IMR-90 (cell line): ENCODE measurements around the gene MCF2L.

ENCODE experiments used
- CEBPB ChIP-seq: IDR thresholded peaks from 2 replicates; pipeline ENCODE4 v1.6.1; 2012; ENCODE audit warnings: low read depth, low read length, improper control_type of control experiment
- CHD1 ChIP-seq: IDR thresholded peaks from 2 replicates; pipeline ENCODE4 v1.6.1; 2012; ENCODE audit warnings: low read depth, low read length, improper control_type of control experiment
- CTCF ChIP-seq: conservative IDR thresholded peaks from 2 replicates; pipeline ENCODE4 v1.5.1; 2012; ENCODE audit warnings: mild to moderate bottlenecking, low read depth, low read length, improper control_type of control experiment
- MAZ ChIP-seq: IDR thresholded peaks from 2 replicates; pipeline ENCODE4 v1.6.1; 2012; ENCODE audit warnings: low read depth, mild to moderate bottlenecking, low read length, improper control_type of control experiment, moderate library complexity, borderline replicate concordance
- MXI1 ChIP-seq: IDR thresholded peaks from 2 replicates; pipeline ENCODE4 v1.6.1; 2012; ENCODE audit warnings: low read depth, mild to moderate bottlenecking, low read length, moderate library complexity, borderline replicate concordance
- POLR2A ChIP-seq: IDR thresholded peaks from 2 replicates; pipeline ENCODE4 v1.6.1; 2012; ENCODE audit warnings: mild to moderate bottlenecking, low read depth, low read length
- RAD21 ChIP-seq: IDR thresholded peaks from 2 replicates; pipeline ENCODE4 v1.6.1; 2012; ENCODE audit warnings: low read length, improper control_type of control experiment
- RFX5 ChIP-seq: IDR thresholded peaks from 2 replicates; pipeline ENCODE4 v1.8.0; 2012; ENCODE audit warnings: low read depth, mild to moderate bottlenecking, low read length, moderate library complexity
- SMC3 ChIP-seq: fragments of 150-350 bp; IDR thresholded peaks from 2 replicates; pipeline ENCODE4 v1.6.1; 2016; ENCODE audit warnings: low read depth, mild to moderate bottlenecking, antibody characterized with exemption, low read length, moderate library complexity
- TF ChIP-seq, protein P1 (sequence below): fragments of 150-350 bp; IDR thresholded peaks from 2 replicates; pipeline ENCODE4 v1.6.1; 2016; ENCODE audit warnings: low read depth, mild to moderate bottlenecking, low read length, moderate library complexity, borderline replicate concordance

DNA sequence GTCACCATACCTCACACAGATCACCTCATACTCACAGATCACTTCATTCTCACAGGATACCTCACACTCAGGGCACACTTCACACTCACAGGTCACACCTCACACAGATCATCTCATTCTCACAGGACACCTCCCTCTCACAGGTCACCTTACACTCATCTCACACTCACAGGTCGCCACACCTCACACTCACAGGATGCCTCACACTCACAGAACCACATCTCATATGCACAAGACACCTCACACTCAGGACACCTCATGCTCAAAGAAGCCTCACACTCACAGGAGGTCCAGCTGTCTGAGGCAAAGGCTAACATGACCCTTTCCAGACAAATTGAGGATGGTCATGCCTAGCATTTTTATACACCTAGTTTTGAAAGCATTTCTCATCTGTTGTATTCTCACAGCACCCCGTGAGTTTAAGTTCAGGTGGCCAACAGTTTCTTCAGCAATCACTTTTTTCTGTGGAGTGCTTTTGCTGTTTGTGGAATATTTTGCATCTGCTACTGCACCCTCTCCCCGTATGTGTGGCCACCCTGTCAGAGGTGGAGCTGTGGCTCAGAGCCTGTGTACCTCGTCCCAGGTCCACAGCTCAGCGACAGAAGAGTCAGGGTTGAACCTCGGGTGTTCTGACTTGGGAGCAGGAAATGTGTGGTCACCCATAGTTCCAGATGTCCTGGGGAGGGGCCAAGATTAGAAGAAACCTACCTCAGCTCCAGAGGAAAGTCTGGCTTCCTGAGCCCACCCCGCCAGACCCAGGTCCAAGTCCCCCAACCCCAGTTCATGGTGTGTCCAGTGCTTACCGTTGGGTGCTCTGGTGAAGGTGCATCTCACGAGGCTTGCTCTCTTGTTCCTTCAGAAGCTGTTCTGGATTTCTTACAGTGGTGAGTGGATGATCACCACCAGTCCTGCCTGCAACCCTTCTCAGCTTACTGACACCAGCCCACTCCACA, 144.2 kb downstream of the MCF2L start:
- TF ChIP-seq CTCF (no peak), CEBPB (no peak), POLR2A (no peak), SMC3 (no peak), RAD21 (no peak), MAZ (no peak), MXI1 (no peak), CHD1 (no peak), RFX5 (no peak)
- TF ChIP-seq, protein P1, sequence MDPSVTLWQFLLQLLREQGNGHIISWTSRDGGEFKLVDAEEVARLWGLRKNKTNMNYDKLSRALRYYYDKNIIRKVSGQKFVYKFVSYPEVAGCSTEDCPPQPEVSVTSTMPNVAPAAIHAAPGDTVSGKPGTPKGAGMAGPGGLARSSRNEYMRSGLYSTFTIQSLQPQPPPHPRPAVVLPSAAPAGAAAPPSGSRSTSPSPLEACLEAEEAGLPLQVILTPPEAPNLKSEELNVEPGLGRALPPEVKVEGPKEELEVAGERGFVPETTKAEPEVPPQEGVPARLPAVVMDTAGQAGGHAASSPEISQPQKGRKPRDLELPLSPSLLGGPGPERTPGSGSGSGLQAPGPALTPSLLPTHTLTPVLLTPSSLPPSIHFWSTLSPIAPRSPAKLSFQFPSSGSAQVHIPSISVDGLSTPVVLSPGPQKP: no peak
